ENCODE measurements around the gene TAF1L.

DNA sequence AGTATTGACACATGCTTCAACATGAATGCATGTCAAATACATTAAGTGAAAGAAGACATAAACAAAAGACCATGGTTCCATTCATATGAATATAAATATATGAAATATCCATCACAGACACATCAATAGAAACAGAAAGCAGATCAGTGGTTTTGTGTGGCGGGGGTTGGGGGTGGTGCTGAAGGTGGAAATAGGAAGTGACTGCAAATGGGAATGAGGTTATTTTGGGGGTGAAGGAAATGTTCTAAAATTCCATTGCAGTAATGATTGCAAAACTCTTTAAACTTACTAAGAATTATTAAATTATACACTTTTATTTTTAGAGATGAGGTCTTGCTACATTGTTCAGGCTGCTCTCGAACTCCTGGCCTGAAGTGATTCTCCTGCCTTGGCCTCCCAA lies 28.7 kb downstream of the TAF1L start:
- TF ChIP-seq, protein P1, sequence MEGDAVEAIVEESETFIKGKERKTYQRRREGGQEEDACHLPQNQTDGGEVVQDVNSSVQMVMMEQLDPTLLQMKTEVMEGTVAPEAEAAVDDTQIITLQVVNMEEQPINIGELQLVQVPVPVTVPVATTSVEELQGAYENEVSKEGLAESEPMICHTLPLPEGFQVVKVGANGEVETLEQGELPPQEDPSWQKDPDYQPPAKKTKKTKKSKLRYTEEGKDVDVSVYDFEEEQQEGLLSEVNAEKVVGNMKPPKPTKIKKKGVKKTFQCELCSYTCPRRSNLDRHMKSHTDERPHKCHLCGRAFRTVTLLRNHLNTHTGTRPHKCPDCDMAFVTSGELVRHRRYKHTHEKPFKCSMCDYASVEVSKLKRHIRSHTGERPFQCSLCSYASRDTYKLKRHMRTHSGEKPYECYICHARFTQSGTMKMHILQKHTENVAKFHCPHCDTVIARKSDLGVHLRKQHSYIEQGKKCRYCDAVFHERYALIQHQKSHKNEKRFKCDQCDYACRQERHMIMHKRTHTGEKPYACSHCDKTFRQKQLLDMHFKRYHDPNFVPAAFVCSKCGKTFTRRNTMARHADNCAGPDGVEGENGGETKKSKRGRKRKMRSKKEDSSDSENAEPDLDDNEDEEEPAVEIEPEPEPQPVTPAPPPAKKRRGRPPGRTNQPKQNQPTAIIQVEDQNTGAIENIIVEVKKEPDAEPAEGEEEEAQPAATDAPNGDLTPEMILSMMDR (IDR thresholded peaks at IDR 0.05; ENCODE audit: low read depth, low read length) = no peak
- TF ChIP-seq POLR2A (IDR thresholded peaks at IDR 0.05; ENCODE audit: extremely low read depth, insufficient read length) (no peak), MYC (IDR thresholded peaks at IDR 0.05; ENCODE audit: low read depth, low read length) (no peak)
- TF ChIP-seq, protein P2, sequence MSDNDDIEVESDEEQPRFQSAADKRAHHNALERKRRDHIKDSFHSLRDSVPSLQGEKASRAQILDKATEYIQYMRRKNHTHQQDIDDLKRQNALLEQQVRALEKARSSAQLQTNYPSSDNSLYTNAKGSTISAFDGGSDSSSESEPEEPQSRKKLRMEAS (IDR thresholded peaks at IDR 0.05; ENCODE audit: low read depth, low read length) = no peak
